Heart left ventricle (tissue), 16 donors: ENCODE data around the gene FAM3A. TPM values are rescaled to one million over a fixed set of nuclear protein-coding genes. Genes with fewer than 3 reads are reported as not detected.

Experiments
- ATAC-seq, 4 donors: fragments of 200-7000 bp; cut with Tn5 transposase; one replicate each; pipeline ENCODE4 v1.9.1; 2020 to 2022; ENCODE audit warnings: moderate library complexity in 4 of 4, mild to moderate bottlenecking in 3 of 4, moderate number of reproducible peaks in 1 of 4
- DNase-seq, 5 donors: peaks; one replicate each; pipeline ENCODE4 v3.0.0-alpha.2; 2020
- H3K27ac ChIP-seq, 12 donors: fragments of 200-600 bp; sonication (generic) in 4 of 12; one replicate each; pipeline versions ENCODE4 v1.5.0 to v1.8.0; 2016 to 2022; ENCODE audit warnings: mild to moderate bottlenecking in 2 of 12
- H3K27me3 ChIP-seq, 9 donors: fragments of 200-600 bp; sonication (generic) in 2 of 9; one replicate each; pipeline versions ENCODE4 v1.5.1 to v1.8.0; 2016 to 2022; ENCODE audit warnings: mild to moderate bottlenecking in 3 of 9
- H3K36me3 ChIP-seq, 9 donors: fragments of 200-600 bp; sonication (generic) in 2 of 9; one replicate each; pipeline versions ENCODE4 v1.5.0 to v1.8.0; 2018 to 2022; ENCODE audit warnings: mild to moderate bottlenecking in 2 of 9
- H3K4me1 ChIP-seq, 12 donors: fragments of 200-600 bp; sonication (generic) in 4 of 12; one replicate each; pipeline versions ENCODE4 v1.5.0 to v1.8.0; 2016 to 2022; ENCODE audit warnings: mild to moderate bottlenecking in 3 of 12
- H3K4me3 ChIP-seq, 12 donors: fragments of 200-600 bp; sonication (generic) in 4 of 12; one replicate each; pipeline versions ENCODE4 v1.5.0 to v1.8.0; 2017 to 2022; ENCODE audit warnings: mild to moderate bottlenecking in 9 of 12, moderate library complexity in 4 of 12
- H3K9me3 ChIP-seq, 12 donors: fragments of 200-600 bp; sonication (generic) in 4 of 12; one replicate each; pipeline versions ENCODE4 v1.5.0 to v1.8.0; 2016 to 2022; ENCODE audit warnings: mild to moderate bottlenecking in 1 of 12
- CTCF ChIP-seq, 12 donors: fragments of 200-600 bp; sonication (generic) in 4 of 12; IDR thresholded peaks; one replicate each; pipeline versions ENCODE4 v1.5.0 to v1.8.0; 2018 to 2022; ENCODE audit warnings: antibody characterized with exemption in 12 of 12, mild to moderate bottlenecking in 5 of 12
- POLR2A ChIP-seq, 2 donors: fragments of 450-650 bp; IDR thresholded peaks; one replicate each; pipeline ENCODE4 v1.6.1; 2017; ENCODE audit warnings: antibody characterized with exemption in 2 of 2, mild to moderate bottlenecking in 2 of 2, moderate library complexity in 2 of 2
- WGBS, 4 donors: extraction: QIAGEN DNeasy Blood & Tissue Kit in 2 of 4; methylation state at CpG; one replicate each; pipeline versions ENCODE4 v1.1.5 to v1.1.7; 2013 to 2018; 5-methylcytosine and 5-hydroxymethylcytosine counted together
- intact Hi-C, 10 donors: fragments of 100-400 bp; cut with DNase I; formaldehyde crosslinking; loops; one replicate each; pipeline versions ENCODE4 v1.11.1 to v1.14.2; 2022
- polyA plus RNA-seq, 2 donors: library from polyadenylated mRNA; stranded (reverse); fragments of 200-250 nt; gene quantifications; one replicate each; pipeline ENCODE4 v1.2.3, GENCODE V29; 2013
- total RNA-seq, 9 donors: library from RNA; depleted of rRNA in 2 of 9; stranded (reverse); fragments of >200 nt in 2 of 9; fragmentation: NEBNext Ultra II Directional in 3 of 9; extraction: Animal tissue kit (Norgen Biotek cat#: 25700) in 3 of 9; gene quantifications; one replicate each; pipeline versions ENCODE4 v1.1.0 to v1.2.4, GENCODE V29; 2016 to 2023
- donor health status: ischemic (EF 13 %, LVEDD 7.1; RV severe dilation, severe dysfunction).
- donor health status: healthy with polysubstance abuse.
- donor health status: DM: no; HTN: yes; CAD: no.
- donor health status: DM: no; HTN: no; CAD: no.
- donor health status: ischemic (EF 25% LVEDD 6.9; RV normal size, moderate dysfunction).
- donor health status: ischemic (EF 25% LVEDD 5.7; RV mildly dilated, moderate dysfunction).
- donor health status: healthy.
- donor health status: DM: yes; HTN: yes; CAD: no.
- donor health status: ischemic (EF 35%, LVEDD 5.7; RV mildly dilated, moderate dysfunction).
- donor health status: nonischemic (EF 11% LVEDD 7.7; RV severe dilation, severe dysfunction).
- donor health status: DM: yes; HTN: yes; CAD: no.
- donor health status: PGD.
- donor health status: ischemic (EF 29% LVEDD 5.4; RV normal size, mild dysfunction).
- donor health status: nonischemic (EF 23%, LVEDD 6.1; RV moderate dilation, normal function).

Gene FAM3A
- total and polyA plus RNA-seq, 11 donors: 36.2 to 82.6 (median 51.5) TPM

- intact Hi-C loops: loop anchor here in 2 of 10 donors (5.0 kb wide), 3 partner anchors 38 to 82 kb away; partner anchors contain the start of genes FAM3A (in 1 of the 2), GDI1 (in 1 of the 2) and RPL10 (in 1 of the 2)
- 2 to 55% (median 23%) methylated on average over 39 to 85 of the region's 85 CpGs for WGBS, 4 donors
- H3K4me1 ChIP-seq: peaks cover 0 to 17% (median 1%) of the 10 kb centered on the region in 12 donors
- H3K27me3 ChIP-seq: no peaks in the 10 kb centered on the region
- H3K27ac ChIP-seq: peak within 1 kb of the TSS in 11 of 12 donors; percentile 69 to 88 (median 84)
- H3K4me3 ChIP-seq: peak within 1 kb of the TSS; percentile 23 to 67 (median 58)
- H3K9me3 ChIP-seq: no peaks in the 10 kb centered on the region
- TF ChIP-seq CTCF (IDR thresholded peaks at IDR 0.05) (no peak), POLR2A (IDR thresholded peaks at IDR 0.05) (peak in 1 of 2 donors; percentile 65)
- H3K36me3 ChIP-seq: peaks cover 0 to 4% (median 0%) of the 10 kb centered on the region in 9 donors
- ATAC-seq: peak; percentile 91 to 97 (median 94)
- DNase-seq: peak; percentile 93 to 95 (median 94)
Observed at GRCh38 chrX:154478728-154479622, 37.1 kb downstream of the FAM3A start, which contains the start of gene LAGE3. LAGE3 (minus strand) TSS chrX:154479281; CDS start chrX:154478915, 366 bp downstream.

- ATAC-seq (no peak), DNase-seq (no peak)
- no peaks in the 10 kb centered on the region for H3K36me3 ChIP-seq
- 59 to 72% (median 64%) methylated on average over 24 of the region's 24 CpGs for WGBS, 4 donors
- peak overlapping the region; percentile 23 to 67 (median 58) for H3K4me3 ChIP-seq
- intact Hi-C loops: loop anchor here in 2 of 10 donors (5.0 kb wide), 3 partner anchors 39 to 81 kb away; partner anchors contain the start of genes FAM3A (in 1 of the 2), GDI1 (in 1 of the 2) and RPL10 (in 1 of the 2)
- peak overlapping the region in 9 of 12 donors; percentile 24 to 88 (median 84) for H3K27ac ChIP-seq
- H3K27me3 ChIP-seq: no peaks in the 10 kb centered on the region
- TF ChIP-seq POLR2A (IDR thresholded peaks at IDR 0.05) (no peak), CTCF (IDR thresholded peaks at IDR 0.05) (no peak)
- peaks cover 0 to 9% (median 0%) of the 10 kb centered on the region in 12 donors for H3K4me1 ChIP-seq
- no peaks in the 10 kb centered on the region for H3K9me3 ChIP-seq
Observed at GRCh38 chrX:154477891-154478477, 38.0 kb downstream of the FAM3A start.

- 84 to 91% (median 84%) methylated on average over 8 of the region's 8 CpGs for WGBS, 4 donors
- H3K9me3 ChIP-seq: no peaks in the 10 kb centered on the region
- no peak overlapping the region for H3K27ac ChIP-seq
- peaks cover 0 to 9% (median 0%) of the 10 kb centered on the region in 12 donors for H3K4me1 ChIP-seq
- no peak overlapping the region for H3K4me3 ChIP-seq
- H3K27me3 ChIP-seq: no peaks in the 10 kb centered on the region
- peaks cover 0 to under 1% (median 0%) of the 10 kb centered on the region in 9 donors for H3K36me3 ChIP-seq
- no peak for DNase-seq
- ATAC-seq: no peak
- TF ChIP-seq POLR2A (IDR thresholded peaks at IDR 0.05): no peak
- intact Hi-C loops: loop anchor here in 2 of 10 donors (5.0 kb wide), 3 partner anchors 40 to 80 kb away; partner anchors contain the start of genes FAM3A (in 1 of the 2), GDI1 (in 1 of the 2) and RPL10 (in 1 of the 2)
Observed at GRCh38 chrX:154476821-154477220, 39.2 kb downstream of the FAM3A start.

- Histone ChIP-seq H3K4me3 (no peak overlapping the region), H3K4me1 (peaks cover 0 to 5% (median 0%) of the 10 kb centered on the region in 12 donors), H3K9me3 (no peaks in the 10 kb centered on the region), H3K27me3 (no peaks in the 10 kb centered on the region), H3K36me3 (peaks cover 0 to 29% (median 0%) of the 10 kb centered on the region in 9 donors), H3K27ac (no peak overlapping the region)
- 65 to 82% (median 73%) methylated on average over 7 of the region's 7 CpGs for WGBS, 4 donors
- ATAC-seq: no peak
- TF ChIP-seq CTCF (IDR thresholded peaks at IDR 0.05): no peak
- no peak for TF ChIP-seq POLR2A (IDR thresholded peaks at IDR 0.05)
- DNase-seq: no peak
- intact Hi-C loops: no loop called here
Observed at GRCh38 chrX:154473683-154474082, 42.3 kb downstream of the FAM3A start.
